NCI-H1092 (cell line): Measurements from ENCODE around the gene IRF3.

Source experiments
- DNase-seq: peaks from one replicate; lab custom pipeline; 2025; lab: John Stamatoyannopoulos, UW

The IRF3 gene

GRCh38 chr19:49669516-49669915, 3.9 kb upstream of the IRF3 start:
- no peak for DNase-seq

- DNase-seq = no peak
Measured at GRCh38 chr19:49667473-49667872, 1.8 kb upstream of the IRF3 start.

- no peak for DNase-seq
Measured at GRCh38 chr19:49666120-49666444, 425 bp upstream of the IRF3 start.

GRCh38 chr19:49665036-49665350, 664 bp downstream of the IRF3 start:
- no peak for DNase-seq

- DNase-seq = peak; percentile 34
Measured at GRCh38 chr19:49664171-49665035, 1.3 kb downstream of the IRF3 start.

GRCh38 chr19:49663224-49663623, 2.4 kb downstream of the IRF3 start:
- no peak for DNase-seq

- DNase-seq = no peak
Measured at GRCh38 chr19:49662011-49662410, 3.6 kb downstream of the IRF3 start.

GRCh38 chr19:49660338-49660961, 5.2 kb downstream of the IRF3 start:
- DNase-seq = no peak

GRCh38 chr19:49658566-49659442, 6.9 kb downstream of the IRF3 start:
- DNase-seq = no peak

GRCh38 chr19:49658139-49658517, 7.5 kb downstream of the IRF3 start:
- DNase-seq = no peak

- no peak for DNase-seq
Measured at GRCh38 chr19:49657493-49658138, 8.0 kb downstream of the IRF3 start.

GRCh38 chr19:49656456-49657109, 9.1 kb downstream of the IRF3 start:
- DNase-seq = no peak

- no peak for DNase-seq
Measured at GRCh38 chr19:49655570-49656455, 9.8 kb downstream of the IRF3 start.

- DNase-seq = no peak
Measured at GRCh38 chr19:49654581-49654980, 11.1 kb downstream of the IRF3 start.

- no peak for DNase-seq
Measured at GRCh38 chr19:49653466-49653806, 12.2 kb downstream of the IRF3 start.

- no peak for DNase-seq
Measured at GRCh38 chr19:49652551-49653465, 12.8 kb downstream of the IRF3 start.

GRCh38 chr19:49651820-49652550, 13.7 kb downstream of the IRF3 start:
- no peak for DNase-seq

- DNase-seq = no peak
Measured at GRCh38 chr19:49651029-49651819, 14.4 kb downstream of the IRF3 start.
